ENCODE measurements around the gene PRM3.

DNA sequence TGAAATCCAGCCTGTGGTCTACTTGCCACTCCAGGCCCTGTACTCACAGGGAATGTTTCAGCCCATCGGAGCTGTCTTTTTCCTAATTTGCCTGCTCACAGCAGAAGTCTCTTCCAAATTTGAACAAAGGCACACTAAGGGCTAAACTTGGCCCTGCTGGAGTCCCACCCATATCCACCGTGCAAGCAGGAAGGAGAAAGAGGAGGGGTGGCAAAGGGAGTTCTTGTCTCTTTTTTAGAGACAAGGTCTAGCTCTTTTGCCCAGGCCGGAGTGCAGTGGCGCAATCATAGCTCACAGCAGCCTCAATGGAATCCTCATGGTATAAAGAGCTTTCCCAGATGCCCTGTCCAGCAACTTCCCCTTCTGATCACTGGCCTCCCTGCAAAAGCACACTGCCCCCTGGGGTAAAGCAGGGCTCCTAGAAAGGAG is 10.4 kb upstream of the PRM3 start:
- TF ChIP-seq POLR2A (IDR thresholded peaks at IDR 0.05): no peak
- TF ChIP-seq, protein P1, sequence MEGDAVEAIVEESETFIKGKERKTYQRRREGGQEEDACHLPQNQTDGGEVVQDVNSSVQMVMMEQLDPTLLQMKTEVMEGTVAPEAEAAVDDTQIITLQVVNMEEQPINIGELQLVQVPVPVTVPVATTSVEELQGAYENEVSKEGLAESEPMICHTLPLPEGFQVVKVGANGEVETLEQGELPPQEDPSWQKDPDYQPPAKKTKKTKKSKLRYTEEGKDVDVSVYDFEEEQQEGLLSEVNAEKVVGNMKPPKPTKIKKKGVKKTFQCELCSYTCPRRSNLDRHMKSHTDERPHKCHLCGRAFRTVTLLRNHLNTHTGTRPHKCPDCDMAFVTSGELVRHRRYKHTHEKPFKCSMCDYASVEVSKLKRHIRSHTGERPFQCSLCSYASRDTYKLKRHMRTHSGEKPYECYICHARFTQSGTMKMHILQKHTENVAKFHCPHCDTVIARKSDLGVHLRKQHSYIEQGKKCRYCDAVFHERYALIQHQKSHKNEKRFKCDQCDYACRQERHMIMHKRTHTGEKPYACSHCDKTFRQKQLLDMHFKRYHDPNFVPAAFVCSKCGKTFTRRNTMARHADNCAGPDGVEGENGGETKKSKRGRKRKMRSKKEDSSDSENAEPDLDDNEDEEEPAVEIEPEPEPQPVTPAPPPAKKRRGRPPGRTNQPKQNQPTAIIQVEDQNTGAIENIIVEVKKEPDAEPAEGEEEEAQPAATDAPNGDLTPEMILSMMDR (IDR thresholded peaks at IDR 0.05): no peak

All from adrenal gland (tissue), 5 donors.